HepG2 (cell line): Measurements from ENCODE around the gene NET1. TPM values are rescaled to one million over a fixed set of nuclear protein-coding genes. Genes with fewer than 3 reads are reported as not detected.

Experiments used
- DMAP1 ChIP-seq: IDR thresholded peaks from 2 replicates; pipeline ENCODE4 v1.6.1; 2016
- HMGA1 ChIP-seq: sonication (generic); formaldehyde crosslinking; conservative IDR thresholded peaks from 2 replicates; pipeline ENCODE4 v1.4.0; 2020; ENCODE audit warnings: missing genetic modification reagents
- IRF2 ChIP-seq: IDR thresholded peaks from 2 replicates; pipeline ENCODE4 v1.6.1; 2018; ENCODE audit warnings: missing genetic modification reagents, missing compliant biosample characterization
- NFKB2 ChIP-seq: sonication (generic); formaldehyde crosslinking; IDR thresholded peaks from 2 replicates; pipeline ENCODE4 v1.4.0; 2020; ENCODE audit warnings: missing genetic modification reagents, borderline replicate concordance
- RORA ChIP-seq: sonication (generic); formaldehyde crosslinking; IDR thresholded peaks from 2 replicates; pipeline ENCODE4 v1.5.0; 2020; ENCODE audit warnings: mild to moderate bottlenecking, missing genetic modification reagents, moderate library complexity
- RXRA ChIP-seq: sonication (generic); formaldehyde crosslinking; IDR thresholded peaks from 2 replicates; pipeline ENCODE4 v1.5.1; 2020; ENCODE audit warnings: missing genetic modification reagents
- SALL1 ChIP-seq: sonication (generic); formaldehyde crosslinking; IDR thresholded peaks from 2 replicates; pipeline ENCODE4 v1.8.0; 2022; ENCODE audit warnings: mild to moderate bottlenecking, missing genetic modification reagents
- SATB2 ChIP-seq: sonication (generic); formaldehyde crosslinking; IDR thresholded peaks from 2 replicates; pipeline ENCODE4 v1.5.0; 2020; ENCODE audit warnings: missing genetic modification reagents
- U2AF1 ChIP-seq: fragments of 200-400 bp; formaldehyde crosslinking; optimal IDR thresholded peaks from 2 replicates; pipeline ENCODE3; 2017; ENCODE audit warnings: mild to moderate bottlenecking, low read depth, low read length
- ZBTB38 ChIP-seq: sonication (generic); formaldehyde crosslinking; IDR thresholded peaks from 2 replicates; pipeline ENCODE4 v1.5.1; 2020; ENCODE audit warnings: mild to moderate bottlenecking, missing genetic modification reagents
- ZC3H4 ChIP-seq: sonication (generic); formaldehyde crosslinking; IDR thresholded peaks from 2 replicates; pipeline ENCODE4 v1.4.0; 2020; ENCODE audit warnings: missing genetic modification reagents, borderline replicate concordance
- ZFX ChIP-seq: sonication (generic); formaldehyde crosslinking; IDR thresholded peaks from 2 replicates; pipeline ENCODE4 v1.4.0; 2020; ENCODE audit warnings: mild to moderate bottlenecking, low read depth, missing genetic modification reagents, moderate library complexity
- ZMYM4 ChIP-seq: sonication (generic); formaldehyde crosslinking; IDR thresholded peaks from 2 replicates; pipeline ENCODE4 v1.8.1; 2023; ENCODE audit warnings: mild to moderate bottlenecking, missing genetic modification reagents
- ZNF263 ChIP-seq: sonication (generic); formaldehyde crosslinking; IDR thresholded peaks from 2 replicates; pipeline ENCODE4 v1.4.0; 2020; ENCODE audit warnings: missing genetic modification reagents
- ZNF331 ChIP-seq: sonication (generic); formaldehyde crosslinking; IDR thresholded peaks from 2 replicates; pipeline ENCODE4 v1.4.0; 2020; ENCODE audit warnings: missing genetic modification reagents
- ZNF615 ChIP-seq: sonication (generic); formaldehyde crosslinking; IDR thresholded peaks from 2 replicates; pipeline ENCODE4 v1.5.0; 2020; ENCODE audit warnings: mild to moderate bottlenecking, missing genetic modification reagents, borderline replicate concordance
- polyA plus RNA-seq, 8 experiments: library from polyadenylated mRNA; depleted of rRNA in 3 of 8; stranded (reverse) in 7 of 8; unstranded in 1 of 8; fragments of >200 nt; fragmentation: Illumina TruSeq in 4 of 8; extraction: Trizol in 4 of 8; gene quantifications; 2 replicates each; pipeline versions ENCODE4 v1.2.1 to v1.2.3, GENCODE V29; 2011 to 2016; ENCODE audit warnings: low read depth in 4 of 8, missing spikeins in 1 of 8, mixed read lengths in 1 of 8; ENCODE audit not compliant: insufficient read depth in 1 of 8
- total RNA-seq, 5 experiments: library from RNA; depleted of rRNA; stranded (reverse); fragments of >200 nt; fragmentation: Illumina TruSeq; extraction: Trizol; gene quantifications; 2 replicates each; pipeline ENCODE4 v1.2.3, GENCODE V29; 2016; ENCODE audit warnings: low read depth in 1 of 5
- TF ChIP-seq, protein P1 (sequence below): IDR thresholded peaks from 2 replicates; pipeline ENCODE4 v1.6.1; 2018; ENCODE audit warnings: missing genetic modification reagents
- TF ChIP-seq, protein P2 (sequence below): sonication (generic); formaldehyde crosslinking; IDR thresholded peaks from 2 replicates; pipeline ENCODE4 v1.9.0; 2022; ENCODE audit warnings: missing genetic modification reagents, mild to moderate bottlenecking, borderline replicate concordance
- TF ChIP-seq, protein P3 (sequence below), 2 experiments: fragments of 450-650 bp in 1 of 2; sonication (generic) in 1 of 2; formaldehyde crosslinking; IDR thresholded peaks; 2 replicates each; pipeline versions ENCODE4 v1.5.0 to v1.8.0; 2020 to 2022; ENCODE audit warnings: mild to moderate bottlenecking in 1 of 2, missing genetic modification reagents in 1 of 2
- TF ChIP-seq, protein P4 (sequence below): sonication (generic); formaldehyde crosslinking; conservative IDR thresholded peaks from 2 replicates; pipeline ENCODE4 v1.4.0; 2020; ENCODE audit warnings: missing genetic modification reagents
- TF ChIP-seq, protein P5 (sequence below): sonication (generic); formaldehyde crosslinking; IDR thresholded peaks from 2 replicates; pipeline ENCODE4 v1.5.0; 2020; ENCODE audit warnings: mild to moderate bottlenecking, missing genetic modification reagents, borderline replicate concordance

The NET1 gene
- total and polyA plus RNA-seq, 2 of the 13 experiments (the other 11 are each of a cell fraction or from before 2014, with no cell fraction given) = 48.1 to 65.8 TPM

DNA sequence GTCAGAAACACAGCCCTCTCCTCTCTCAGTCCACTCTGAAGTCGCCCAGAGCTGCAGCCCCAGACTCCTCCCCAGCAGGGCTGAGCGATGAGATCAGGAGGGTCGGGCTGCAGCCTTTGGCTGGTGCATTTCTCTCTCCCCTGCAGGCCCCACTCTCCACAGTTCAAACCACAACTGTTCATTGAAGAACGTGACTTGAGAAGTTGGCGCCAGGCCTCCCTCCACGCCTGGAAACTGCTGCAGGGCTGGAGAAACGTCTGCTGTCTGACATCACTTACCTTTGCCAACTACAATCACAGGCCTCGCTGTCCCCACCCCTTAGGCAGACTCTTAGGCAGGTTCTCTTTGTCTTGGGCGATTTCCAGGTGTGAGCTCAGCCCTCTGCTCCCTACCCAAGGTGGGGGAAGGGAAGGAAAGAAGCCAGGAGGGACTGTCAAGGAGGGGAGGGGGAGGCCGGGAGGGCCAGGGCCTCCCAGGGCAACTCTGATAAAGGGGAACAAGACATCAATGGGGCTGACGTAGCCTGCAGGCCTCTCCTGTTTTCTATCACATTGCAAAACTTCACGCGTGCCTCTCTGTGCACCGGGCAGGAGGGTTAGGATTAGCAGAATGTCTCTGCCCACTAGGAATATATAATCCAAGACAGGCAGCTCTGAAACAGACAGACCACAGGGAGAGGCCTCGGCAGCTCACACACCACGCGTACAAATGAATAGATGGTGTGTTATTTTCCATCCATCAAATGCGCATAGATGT lies 54.3 kb downstream of the NET1 start (continued):
- TF ChIP-seq RORA = no peak
- TF ChIP-seq ZBTB38 = no peak
- TF ChIP-seq, protein P1, sequence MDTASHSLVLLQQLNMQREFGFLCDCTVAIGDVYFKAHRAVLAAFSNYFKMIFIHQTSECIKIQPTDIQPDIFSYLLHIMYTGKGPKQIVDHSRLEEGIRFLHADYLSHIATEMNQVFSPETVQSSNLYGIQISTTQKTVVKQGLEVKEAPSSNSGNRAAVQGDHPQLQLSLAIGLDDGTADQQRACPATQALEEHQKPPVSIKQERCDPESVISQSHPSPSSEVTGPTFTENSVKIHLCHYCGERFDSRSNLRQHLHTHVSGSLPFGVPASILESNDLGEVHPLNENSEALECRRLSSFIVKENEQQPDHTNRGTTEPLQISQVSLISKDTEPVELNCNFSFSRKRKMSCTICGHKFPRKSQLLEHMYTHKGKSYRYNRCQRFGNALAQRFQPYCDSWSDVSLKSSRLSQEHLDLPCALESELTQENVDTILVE (CRISPR knock-in tag) = no peak
- TF ChIP-seq, protein P2, sequence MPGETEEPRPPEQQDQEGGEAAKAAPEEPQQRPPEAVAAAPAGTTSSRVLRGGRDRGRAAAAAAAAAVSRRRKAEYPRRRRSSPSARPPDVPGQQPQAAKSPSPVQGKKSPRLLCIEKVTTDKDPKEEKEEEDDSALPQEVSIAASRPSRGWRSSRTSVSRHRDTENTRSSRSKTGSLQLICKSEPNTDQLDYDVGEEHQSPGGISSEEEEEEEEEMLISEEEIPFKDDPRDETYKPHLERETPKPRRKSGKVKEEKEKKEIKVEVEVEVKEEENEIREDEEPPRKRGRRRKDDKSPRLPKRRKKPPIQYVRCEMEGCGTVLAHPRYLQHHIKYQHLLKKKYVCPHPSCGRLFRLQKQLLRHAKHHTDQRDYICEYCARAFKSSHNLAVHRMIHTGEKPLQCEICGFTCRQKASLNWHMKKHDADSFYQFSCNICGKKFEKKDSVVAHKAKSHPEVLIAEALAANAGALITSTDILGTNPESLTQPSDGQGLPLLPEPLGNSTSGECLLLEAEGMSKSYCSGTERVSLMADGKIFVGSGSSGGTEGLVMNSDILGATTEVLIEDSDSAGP = peak; percentile 23; the same call in 1 of the 2 replicates
- TF ChIP-seq, protein P3, sequence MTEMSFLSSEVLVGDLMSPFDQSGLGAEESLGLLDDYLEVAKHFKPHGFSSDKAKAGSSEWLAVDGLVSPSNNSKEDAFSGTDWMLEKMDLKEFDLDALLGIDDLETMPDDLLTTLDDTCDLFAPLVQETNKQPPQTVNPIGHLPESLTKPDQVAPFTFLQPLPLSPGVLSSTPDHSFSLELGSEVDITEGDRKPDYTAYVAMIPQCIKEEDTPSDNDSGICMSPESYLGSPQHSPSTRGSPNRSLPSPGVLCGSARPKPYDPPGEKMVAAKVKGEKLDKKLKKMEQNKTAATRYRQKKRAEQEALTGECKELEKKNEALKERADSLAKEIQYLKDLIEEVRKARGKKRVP (CRISPR knock-in tag; IDR thresholded peaks at IDR 0.05) = no peak
- TF ChIP-seq ZFX (CRISPR knock-in tag) = peak; percentile 71
- peak; percentile 39; the same call in 1 of the 2 replicates for TF ChIP-seq DMAP1
- TF ChIP-seq, protein P4, sequence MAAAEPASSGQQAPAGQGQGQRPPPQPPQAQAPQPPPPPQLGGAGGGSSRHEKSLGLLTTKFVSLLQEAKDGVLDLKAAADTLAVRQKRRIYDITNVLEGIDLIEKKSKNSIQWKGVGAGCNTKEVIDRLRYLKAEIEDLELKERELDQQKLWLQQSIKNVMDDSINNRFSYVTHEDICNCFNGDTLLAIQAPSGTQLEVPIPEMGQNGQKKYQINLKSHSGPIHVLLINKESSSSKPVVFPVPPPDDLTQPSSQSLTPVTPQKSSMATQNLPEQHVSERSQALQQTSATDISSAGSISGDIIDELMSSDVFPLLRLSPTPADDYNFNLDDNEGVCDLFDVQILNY = no peak
- peak; percentile 32; the same call in 1 of the 2 replicates for TF ChIP-seq ZMYM4 (CRISPR knock-in tag)
- peak; percentile 98 for TF ChIP-seq ZNF263 (CRISPR knock-in tag)
- no peak for TF ChIP-seq HMGA1 (CRISPR knock-in tag)
- no peak for TF ChIP-seq ZNF615
- TF ChIP-seq, protein P5, sequence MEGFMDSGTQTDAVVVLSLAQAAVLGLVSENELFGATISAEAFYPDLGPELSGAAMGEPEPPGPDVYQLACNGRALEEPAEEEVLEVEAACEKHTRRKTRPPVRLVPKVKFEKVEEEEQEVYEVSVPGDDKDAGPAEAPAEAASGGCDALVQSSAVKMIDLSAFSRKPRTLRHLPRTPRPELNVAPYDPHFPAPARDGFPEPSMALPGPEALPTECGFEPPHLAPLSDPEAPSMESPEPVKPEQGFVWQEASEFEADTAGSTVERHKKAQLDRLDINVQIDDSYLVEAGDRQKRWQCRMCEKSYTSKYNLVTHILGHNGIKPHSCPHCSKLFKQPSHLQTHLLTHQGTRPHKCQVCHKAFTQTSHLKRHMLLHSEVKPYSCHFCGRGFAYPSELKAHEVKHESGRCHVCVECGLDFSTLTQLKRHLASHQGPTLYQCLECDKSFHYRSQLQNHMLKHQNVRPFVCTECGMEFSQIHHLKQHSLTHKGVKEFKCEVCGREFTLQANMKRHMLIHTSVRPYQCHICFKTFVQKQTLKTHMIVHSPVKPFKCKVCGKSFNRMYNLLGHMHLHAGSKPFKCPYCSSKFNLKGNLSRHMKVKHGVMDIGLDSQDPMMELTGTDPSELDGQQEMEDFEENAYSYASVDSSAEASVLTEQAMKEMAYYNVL (CRISPR knock-in tag) = no peak
- no peak for TF ChIP-seq IRF2 (CRISPR knock-in tag)
- TF ChIP-seq ZNF331 (CRISPR knock-in tag) = 0 out of 2 replicates have a peak, but pooled peaks have one; percentile 15
- no peak; the same call in 1 of the 2 replicates for TF ChIP-seq NFKB2 (CRISPR knock-in tag)
- no peak for TF ChIP-seq ZC3H4 (CRISPR knock-in tag)
- no peak for TF ChIP-seq U2AF1
- TF ChIP-seq SALL1 (CRISPR knock-in tag) = peak; percentile 32
- no peak for TF ChIP-seq SATB2 (CRISPR knock-in tag)
- no peak for TF ChIP-seq RXRA (CRISPR knock-in tag)
